GM18873 (cell line): ENCODE data around the gene C1orf94.

Experiments used
- ATAC-seq: cut with Tn5 transposase; IDR thresholded peaks from one replicate; pipeline ENCODE4 v1.9.1; 2021; ENCODE audit warnings: mild to moderate bottlenecking, moderate library complexity, moderate number of reproducible peaks; ENCODE audit not compliant: unreplicated experiment, low FRiP score

C1orf94 gene

DNA sequence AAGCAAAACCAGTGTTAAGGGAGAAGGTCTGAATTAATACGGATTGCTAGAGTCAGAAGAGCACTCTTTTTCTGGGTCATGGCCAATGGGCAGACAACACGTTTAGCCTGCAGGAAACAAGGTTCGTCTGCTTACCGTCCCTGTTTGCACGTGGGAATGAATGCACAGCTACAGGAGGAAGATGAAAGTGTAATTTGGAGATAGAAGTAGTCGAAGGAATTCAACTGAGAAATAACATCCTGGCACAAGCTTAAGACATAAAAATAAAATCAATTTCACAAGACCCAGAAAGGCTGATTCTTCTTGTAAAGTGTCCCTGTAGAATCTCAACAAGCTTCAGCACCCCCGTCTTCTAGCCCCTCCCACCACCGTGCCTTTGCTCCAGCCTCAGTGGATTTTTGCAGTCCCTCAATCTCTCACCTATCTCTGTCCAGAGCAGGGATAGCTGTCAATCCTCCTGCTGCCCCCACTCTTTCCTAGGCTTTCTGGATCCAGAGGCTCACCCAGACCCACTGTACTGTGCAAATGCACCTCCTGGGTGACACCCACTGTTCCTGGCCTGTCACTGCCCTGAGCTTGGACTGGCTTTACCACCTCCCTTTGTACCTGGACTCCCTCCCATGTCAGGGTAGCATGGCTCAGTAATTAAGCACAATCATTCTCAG is 60.6 kb downstream of the C1orf94 start:
- no peak for ATAC-seq

DNA sequence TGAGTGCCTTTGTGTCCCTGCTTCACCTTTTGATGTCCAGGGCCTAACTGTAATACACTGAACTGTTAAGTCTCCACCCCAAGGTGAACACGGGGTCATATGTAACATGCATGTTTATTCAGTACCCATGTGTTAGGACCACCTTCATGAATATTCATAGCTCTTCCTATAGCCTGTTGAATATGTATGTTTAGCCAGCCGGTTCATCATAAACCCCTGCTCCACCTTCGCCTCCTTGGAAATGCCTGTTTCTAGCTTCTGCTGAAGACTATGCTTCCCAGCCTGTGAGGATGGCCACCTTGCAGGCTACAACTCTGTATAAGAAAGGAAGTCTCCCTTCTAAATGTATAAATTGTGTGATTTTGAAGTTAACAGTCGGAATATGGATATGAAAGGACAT is 69.3 kb downstream of the C1orf94 start:
- ATAC-seq = no peak

DNA sequence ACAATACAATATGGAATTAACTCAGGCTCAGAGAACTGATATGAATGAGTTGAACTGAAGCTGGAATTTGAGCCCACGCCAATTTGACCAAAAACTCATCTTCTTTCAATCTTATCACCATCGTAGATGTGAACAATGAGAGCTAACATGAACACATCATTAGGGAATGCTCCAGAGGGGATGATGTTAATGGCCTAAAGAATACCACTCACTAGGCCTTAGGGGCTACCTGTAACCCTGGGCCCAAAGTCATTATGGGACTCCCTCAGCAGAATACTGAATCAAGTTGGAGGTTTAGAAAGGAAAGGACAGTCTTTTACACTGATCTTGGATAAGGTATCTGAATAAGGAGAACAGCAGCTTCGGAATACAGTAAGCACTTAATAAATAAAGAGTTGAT is 73.6 kb downstream of the C1orf94 start:
- ATAC-seq = no peak

DNA sequence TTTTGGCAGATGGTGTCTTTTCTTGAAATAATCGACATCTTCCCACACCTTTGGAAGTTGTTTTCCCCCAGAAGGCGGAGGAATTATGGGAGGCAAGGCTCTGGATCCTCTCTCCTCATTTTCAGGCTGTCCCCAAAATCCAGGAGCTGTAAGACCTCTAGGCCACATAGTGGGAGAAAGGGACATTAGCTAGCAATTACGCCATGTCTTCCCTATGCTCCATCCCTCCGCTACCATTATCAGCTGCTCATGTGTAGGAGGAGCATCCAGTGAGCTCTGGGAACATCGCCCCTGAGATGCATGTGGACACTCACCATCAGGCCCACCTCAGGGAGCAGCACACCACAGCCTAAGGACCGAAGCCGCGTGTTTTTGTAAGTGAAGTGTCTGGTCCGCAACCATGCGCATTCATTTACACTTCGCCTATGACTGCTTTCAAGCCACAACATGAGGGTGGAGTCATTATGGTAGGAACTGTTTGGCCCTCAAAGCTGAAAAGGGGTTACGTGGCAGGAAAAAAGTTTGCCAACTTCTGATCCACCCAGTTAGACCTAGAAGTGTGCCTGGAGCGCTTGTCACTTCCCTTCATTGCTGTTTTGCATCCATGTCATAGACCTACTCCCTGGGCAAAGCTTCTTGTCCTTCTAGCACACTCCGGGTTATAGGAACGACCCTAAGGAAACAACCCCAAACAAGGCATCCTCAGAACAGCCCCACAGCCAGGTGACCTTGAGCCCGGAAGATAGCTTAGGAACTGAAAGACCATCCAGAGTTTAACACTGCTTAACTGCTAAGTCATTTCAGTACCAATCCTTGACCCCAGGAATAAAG is 85.5 kb downstream of the C1orf94 start:
- no peak for ATAC-seq

DNA sequence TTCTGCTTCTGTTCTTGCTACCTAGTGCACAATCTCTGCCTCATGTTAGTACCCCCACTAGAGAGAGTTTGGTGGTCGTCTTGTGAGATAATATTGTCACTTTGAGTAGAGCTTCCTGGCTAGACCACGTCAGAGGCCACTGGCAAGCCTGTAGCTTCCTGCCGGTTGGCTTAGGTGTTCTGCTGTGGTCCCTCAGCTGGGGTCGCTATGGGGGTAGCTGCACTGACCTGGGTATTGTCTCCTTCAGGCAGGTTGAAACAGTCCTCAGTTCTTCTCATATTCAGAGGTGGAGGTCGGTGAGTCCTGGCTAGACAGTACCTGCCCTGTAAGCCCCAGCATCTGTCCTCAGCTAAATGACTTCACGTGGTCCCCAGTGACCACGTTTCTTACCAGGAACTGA is 86.2 kb downstream of the C1orf94 start:
- ATAC-seq = no peak

DNA sequence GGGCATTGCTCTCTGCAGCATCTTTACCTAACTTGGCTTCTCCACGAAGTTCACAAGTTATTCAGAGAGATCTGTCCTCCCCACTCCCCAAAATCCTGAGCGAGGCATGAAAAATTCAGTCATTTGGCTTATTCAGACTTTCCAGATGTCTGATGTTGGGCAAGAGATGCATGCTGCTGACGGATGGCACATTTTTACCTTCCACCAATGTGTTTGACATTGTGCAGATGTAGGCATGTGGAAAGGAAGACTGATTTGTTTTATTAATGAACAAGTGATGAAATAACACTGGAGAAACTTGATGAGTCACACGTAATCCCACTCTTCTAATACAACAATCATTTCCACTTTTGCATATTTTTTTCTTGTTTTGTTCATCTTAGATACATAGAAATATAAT is 86.7 kb downstream of the C1orf94 start:
- no peak for ATAC-seq

DNA sequence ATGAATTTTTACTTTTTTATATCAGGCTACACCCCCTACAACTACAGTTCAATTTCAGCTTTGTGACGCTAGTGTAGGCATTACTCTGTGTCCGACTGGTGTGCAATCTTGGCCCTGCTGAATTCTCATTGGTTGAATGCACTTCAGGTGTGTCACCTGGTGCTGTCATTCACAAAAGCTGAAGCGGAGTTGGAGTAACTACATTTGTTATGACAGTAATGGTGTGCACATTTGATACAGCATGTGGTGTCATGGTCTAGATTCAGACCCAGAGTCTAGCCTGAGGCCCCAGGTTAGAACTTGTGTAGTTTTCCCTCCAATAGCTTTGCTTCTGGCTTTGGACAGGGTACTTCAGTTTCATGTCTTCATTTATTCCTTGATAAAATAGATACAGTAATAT is 88.7 kb downstream of the C1orf94 start:
- no peak for ATAC-seq

DNA sequence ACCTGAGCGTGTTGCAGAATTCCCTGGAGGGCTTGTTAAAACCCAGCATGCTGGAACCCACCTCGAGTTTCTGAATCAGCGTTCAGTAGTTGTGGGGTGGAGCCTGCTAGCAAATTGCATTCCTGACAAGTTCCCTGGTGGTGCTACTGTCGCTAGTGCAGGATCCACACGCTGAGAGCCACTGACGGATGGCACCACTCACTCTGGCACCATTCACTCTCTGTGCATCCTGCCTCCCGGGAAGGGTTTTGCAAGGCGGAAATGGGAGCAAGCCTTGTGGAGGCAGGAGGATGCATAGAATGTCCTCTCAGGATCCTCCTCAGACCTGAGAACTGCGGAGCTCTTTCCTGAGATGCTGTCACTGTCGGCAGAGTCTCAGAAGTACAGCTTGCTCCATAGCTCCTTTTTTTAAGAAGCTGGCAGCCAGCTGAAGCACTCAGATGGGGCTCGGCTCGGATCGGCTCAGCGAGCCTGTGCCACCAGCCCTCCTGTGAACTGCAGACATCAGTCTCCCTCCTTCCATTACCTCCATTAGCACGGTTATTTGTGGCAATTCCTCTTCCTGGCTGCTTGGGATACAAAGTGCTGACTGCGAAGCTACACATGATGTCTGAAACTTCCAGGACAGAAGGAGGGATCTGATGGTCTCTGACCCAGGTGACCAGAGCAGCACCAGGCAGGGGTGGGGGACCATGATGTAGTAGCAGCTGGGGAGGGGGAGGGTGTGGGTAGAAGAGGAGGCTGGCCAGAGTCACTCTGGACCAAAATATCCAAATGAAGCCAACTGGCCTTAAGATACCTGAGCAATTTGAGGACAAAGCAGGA is 89.6 kb downstream of the C1orf94 start:
- ATAC-seq = no peak

DNA sequence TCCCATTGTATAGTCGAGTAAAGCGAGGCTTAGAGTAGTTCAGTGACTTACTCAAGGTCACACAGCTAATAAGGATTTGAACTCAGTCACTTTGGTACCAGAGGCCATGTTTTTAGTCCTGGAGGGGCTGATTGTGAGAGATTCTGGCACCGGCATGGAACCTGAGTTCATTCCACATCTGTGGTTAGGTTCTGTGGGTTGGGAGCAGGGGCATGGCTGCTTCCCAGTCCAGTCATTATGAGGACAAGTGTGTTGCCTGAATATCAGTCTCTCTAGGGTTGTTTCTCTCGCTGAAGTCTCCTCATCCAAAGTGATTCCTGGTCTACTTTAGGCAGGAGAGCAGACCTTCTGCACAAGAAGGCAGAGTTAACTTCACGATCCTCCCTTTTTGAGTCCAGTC is 90.6 kb downstream of the C1orf94 start:
- ATAC-seq = no peak

DNA sequence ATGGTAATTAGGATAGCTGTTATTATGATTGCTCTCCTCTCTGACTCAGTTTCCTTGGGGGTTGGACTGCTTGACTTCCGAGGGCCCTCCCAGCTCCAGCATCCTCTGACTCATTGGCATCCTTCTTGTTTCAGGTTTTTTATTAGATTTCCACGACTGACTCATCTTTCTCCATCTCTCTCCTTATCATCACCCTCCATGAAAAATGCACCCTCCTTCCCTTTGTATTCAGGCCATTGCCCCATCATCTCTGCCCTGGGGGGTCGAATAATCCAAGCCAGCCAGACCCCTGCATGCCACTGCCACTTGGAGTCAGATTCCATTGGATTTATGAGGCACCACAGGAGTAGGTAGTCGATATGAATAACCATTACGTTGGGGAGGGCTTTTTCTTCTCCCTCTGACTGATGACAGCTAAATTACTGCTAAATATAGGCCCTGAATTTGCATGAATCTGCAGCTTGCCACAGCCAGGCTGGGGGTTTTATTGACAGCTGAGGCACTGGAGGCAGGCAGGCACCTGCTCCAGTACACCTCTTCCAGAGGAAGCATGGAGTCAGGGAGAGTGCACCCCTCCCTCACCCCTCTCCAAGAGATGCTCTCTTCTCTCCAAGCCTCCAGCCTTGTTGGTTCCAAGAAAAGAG is 91.7 kb downstream of the C1orf94 start:
- no peak for ATAC-seq
